IMR-90 (cell line): Measurements from ENCODE around the gene SLC8A1. TPM values are rescaled to one million over a fixed set of nuclear protein-coding genes. Genes with fewer than 3 reads are reported as not detected.

Experiments
- ATAC-seq: fragments of 200-7000 bp; cut with Tn5 transposase; 2 replicates; pipeline ENCODE4 v1.9.1; 2020; ENCODE audit warnings: low read depth, mild to moderate bottlenecking, moderate library complexity
- BruUV-seq: library from RNA; stranded (reverse); fragments of 400-500 nt; replicated peaks from 2 replicates; lab custom pipeline; 2021; lab: Mats Ljungman, UMichigan
- CTCF ChIA-PET: fragments of 300-600 bp; formaldehyde crosslinking; extraction: SDS; loops from one replicate; lab custom pipeline; 2021; ENCODE audit warnings: antibody characterized with exemption; lab: Yijun Ruan, JAX
- POLR2A ChIA-PET: fragments of 300-600 bp; sonication (Branson Sonifier 250); formaldehyde crosslinking; loops from one replicate; lab custom pipeline; 2022; ENCODE audit warnings: antibody characterized with exemption; ENCODE audit not compliant: unreplicated experiment; lab: Charles Lee
- DNase-seq: peaks from one replicate; pipeline ENCODE4 v3.0.0; 2013
- H2AFZ ChIP-seq: replicated peaks from 2 replicates; pipeline ENCODE3; 2013; ENCODE audit warnings: low read length, mild to moderate bottlenecking; ENCODE audit not compliant: poor library complexity
- H2AK5ac ChIP-seq: 2 replicates; pipeline ENCODE4 v1.6.1; 2013; ENCODE audit warnings: low read depth, low read length, inconsistent platforms
- H2AK9ac ChIP-seq: replicated peaks from 2 replicates; pipeline ENCODE3; 2013; ENCODE audit warnings: mild to moderate bottlenecking, low read depth, low read length, moderate library complexity; ENCODE audit not compliant: poor library complexity
- H2BK120ac ChIP-seq: 2 replicates; pipeline ENCODE4 v1.6.1; 2013; ENCODE audit warnings: low read depth, low read length, inconsistent platforms
- H2BK15ac ChIP-seq: 3 replicates; pipeline ENCODE4 v1.6.1; 2013; ENCODE audit warnings: low read depth, low read length, inconsistent platforms
- H2BK20ac ChIP-seq: 2 replicates; pipeline ENCODE4 v1.6.1; 2013; ENCODE audit warnings: low read depth, mild to moderate bottlenecking, inconsistent platforms, low read length, moderate library complexity
- H2BK5ac ChIP-seq: 2 replicates; pipeline ENCODE4 v1.6.1; 2013; ENCODE audit warnings: mild to moderate bottlenecking, low read depth, low read length, inconsistent platforms; ENCODE audit not compliant: poor library complexity, severe bottlenecking
- H3K14ac ChIP-seq: replicated peaks from 2 replicates; pipeline ENCODE4 v1.6.1; 2013; ENCODE audit warnings: low read depth, low read length, inconsistent platforms
- H3K18ac ChIP-seq: 2 replicates; pipeline ENCODE4 v1.6.1; 2013; ENCODE audit warnings: low read depth, low read length, control low read depth
- H3K23ac ChIP-seq: 2 replicates; pipeline ENCODE4 v1.6.1; 2013; ENCODE audit warnings: low read depth, low read length, inconsistent platforms
- H3K27ac ChIP-seq: 2 replicates; pipeline ENCODE4 v1.5.1; 2013; ENCODE audit warnings: mild to moderate bottlenecking, control low read depth, low read length; ENCODE audit not compliant: insufficient read depth
- H3K27me3 ChIP-seq: 2 replicates; pipeline ENCODE4 v1.6.1; 2013; ENCODE audit warnings: low read length; ENCODE audit not compliant: control insufficient read depth, insufficient read depth
- H3K36me3 ChIP-seq: 2 replicates; pipeline ENCODE4 v1.6.1; 2013; ENCODE audit warnings: low read length, mixed read lengths; ENCODE audit not compliant: control insufficient read depth, insufficient read depth
- H3K4ac ChIP-seq: 2 replicates; pipeline ENCODE4 v1.6.1; 2013; ENCODE audit warnings: low read depth, low read length, inconsistent platforms
- H3K4me1 ChIP-seq: 2 replicates; pipeline ENCODE4 v1.6.1; 2013; ENCODE audit warnings: low read length, mixed read lengths; ENCODE audit not compliant: control insufficient read depth, insufficient read depth
- H3K4me2 ChIP-seq: 2 replicates; pipeline ENCODE4 v1.6.1; 2013; ENCODE audit warnings: low read depth, mild to moderate bottlenecking, control low read depth, low read length, moderate library complexity
- H3K4me3 ChIP-seq: 2 replicates; pipeline ENCODE4 v1.5.1; 2013; ENCODE audit warnings: low read depth, mild to moderate bottlenecking, control low read depth, low read length, moderate library complexity; ENCODE audit not compliant: insufficient read depth
- H3K56ac ChIP-seq: 2 replicates; pipeline ENCODE4 v1.6.1; 2013; ENCODE audit warnings: low read length, inconsistent platforms; ENCODE audit not compliant: insufficient read depth; ENCODE audit errors: extremely low read depth
- H3K79me1 ChIP-seq, 2 experiments: 2 replicates each; pipeline ENCODE4 v1.6.1; 2013; ENCODE audit warnings: low read length in 2 of 2, inconsistent platforms in 1 of 2, low read depth in 1 of 2
- H3K9ac ChIP-seq: 2 replicates; pipeline ENCODE4 v1.6.1; 2013; ENCODE audit warnings: low read depth, low read length, control low read depth
- H3K9me1 ChIP-seq: 2 replicates; pipeline ENCODE4 v1.6.1; 2013; ENCODE audit warnings: low read length, inconsistent platforms; ENCODE audit not compliant: insufficient read depth
- H3K9me3 ChIP-seq: 2 replicates; pipeline ENCODE4 v1.6.1; 2013; ENCODE audit warnings: low read length; ENCODE audit not compliant: control insufficient read depth, insufficient read depth
- H4K20me1 ChIP-seq: 2 replicates; pipeline ENCODE4 v1.6.1; 2013; ENCODE audit warnings: low read length, inconsistent platforms; ENCODE audit not compliant: insufficient read depth
- H4K5ac ChIP-seq: 2 replicates; pipeline ENCODE4 v1.6.1; 2013; ENCODE audit warnings: mild to moderate bottlenecking, low read depth, low read length, control low read depth
- H4K8ac ChIP-seq, 2 experiments: 2 replicates each; pipeline ENCODE4 v1.6.1; 2013; ENCODE audit warnings: low read depth in 2 of 2, low read length in 2 of 2, control low read depth in 1 of 2, inconsistent platforms in 1 of 2
- H4K91ac ChIP-seq: 2 replicates; pipeline ENCODE4 v1.6.1; 2013; ENCODE audit warnings: low read depth, low read length, inconsistent platforms; ENCODE audit not compliant: insufficient read depth
- BHLHE40 ChIP-seq: fragments of 150-350 bp; IDR thresholded peaks from 2 replicates; pipeline ENCODE4 v1.6.1; 2016; ENCODE audit warnings: mild to moderate bottlenecking, low read depth, low read length
- CEBPB ChIP-seq: IDR thresholded peaks from 2 replicates; pipeline ENCODE4 v1.6.1; 2012; ENCODE audit warnings: low read depth, low read length, improper control_type of control experiment
- CHD1 ChIP-seq: IDR thresholded peaks from 2 replicates; pipeline ENCODE4 v1.6.1; 2012; ENCODE audit warnings: low read depth, low read length, improper control_type of control experiment
- MAFK ChIP-seq: IDR thresholded peaks from 2 replicates; pipeline ENCODE4 v1.6.1; 2012; ENCODE audit warnings: low read depth, low read length, improper control_type of control experiment
- MAZ ChIP-seq: IDR thresholded peaks from 2 replicates; pipeline ENCODE4 v1.6.1; 2012; ENCODE audit warnings: low read depth, mild to moderate bottlenecking, low read length, improper control_type of control experiment, moderate library complexity, borderline replicate concordance
- MXI1 ChIP-seq: IDR thresholded peaks from 2 replicates; pipeline ENCODE4 v1.6.1; 2012; ENCODE audit warnings: low read depth, mild to moderate bottlenecking, low read length, moderate library complexity, borderline replicate concordance
- NFE2L2 ChIP-seq: fragments of 150-350 bp; IDR thresholded peaks from 2 replicates; pipeline ENCODE4 v1.6.1; 2016; ENCODE audit warnings: low read depth, mild to moderate bottlenecking, low read length
- RAD21 ChIP-seq: IDR thresholded peaks from 2 replicates; pipeline ENCODE4 v1.6.1; 2012; ENCODE audit warnings: low read length, improper control_type of control experiment
- RCOR1 ChIP-seq: IDR thresholded peaks from 2 replicates; pipeline ENCODE4 v1.6.1; 2012; ENCODE audit warnings: mild to moderate bottlenecking, low read length, improper control_type of control experiment; ENCODE audit not compliant: insufficient replicate concordance
- RFX5 ChIP-seq: IDR thresholded peaks from 2 replicates; pipeline ENCODE4 v1.8.0; 2012; ENCODE audit warnings: low read depth, mild to moderate bottlenecking, low read length, moderate library complexity
- WGBS, 2 experiments: methylation state at CpG; one replicate each; pipeline versions ENCODE4 v1.1.5 to v1.1.7; 2013; ENCODE audit warnings: missing lambda C conversion rate in 2 of 2; ENCODE audit not compliant: insufficient read length in 1 of 2; ENCODE audit errors: extremely low coverage in 2 of 2; 5-methylcytosine and 5-hydroxymethylcytosine counted together
- dilution Hi-C: fragments of 300-500 bp; cut with HindIII; formaldehyde crosslinking; loops from one replicate; pipeline ENCODE4 v1.14.3; 2018; ENCODE audit warnings: low sequenced_read_pairs; ENCODE audit not compliant: unreplicated experiment
- in situ Hi-C: fragments of 300-500 bp; cut with MboI; formaldehyde crosslinking; loops from 3 replicates; pipeline ENCODE4 v1.14.3; 2019; ENCODE audit warnings: low sequenced_read_pairs, inconsistent platforms, mixed read lengths
- intact Hi-C: fragments of 100-400 bp; cut with micrococcal nuclease; formaldehyde crosslinking; loops from 2 replicates; pipeline ENCODE4 v1.10.0; 2022
- polyA plus RNA-seq, 3 experiments: library from polyadenylated mRNA; depleted of rRNA; stranded (reverse); fragments of >200 nt; gene quantifications; 2 replicates each; pipeline ENCODE4 v1.2.3, GENCODE V29; 2012; ENCODE audit warnings: low replicate concordance in 1 of 3
- total RNA-seq: library from RNA; depleted of rRNA; stranded (reverse); fragments of >200 nt; gene quantifications from 2 replicates; pipeline ENCODE4 v1.2.3, GENCODE V29; 2012
- TF ChIP-seq, protein P1 (sequence below): fragments of 150-350 bp; IDR thresholded peaks from 2 replicates; pipeline ENCODE4 v1.6.1; 2017; ENCODE audit warnings: mild to moderate bottlenecking, antibody characterized with exemption, low read length, low read depth
- TF ChIP-seq, protein P2 (sequence below): conservative IDR thresholded peaks from 2 replicates; pipeline ENCODE4 v1.5.1; 2012; ENCODE audit warnings: mild to moderate bottlenecking, low read depth, low read length, improper control_type of control experiment
- TF ChIP-seq, protein P3 (sequence below): fragments of 150-350 bp; IDR thresholded peaks from 2 replicates; pipeline ENCODE4 v1.6.1; 2016; ENCODE audit warnings: low read depth, mild to moderate bottlenecking, low read length, moderate library complexity, borderline replicate concordance

SLC8A1 gene
- total and polyA plus RNA-seq, 2 of the 4 experiments (the other 2 are of a cell fraction) = 7.7 to 57.0 TPM

DNA sequence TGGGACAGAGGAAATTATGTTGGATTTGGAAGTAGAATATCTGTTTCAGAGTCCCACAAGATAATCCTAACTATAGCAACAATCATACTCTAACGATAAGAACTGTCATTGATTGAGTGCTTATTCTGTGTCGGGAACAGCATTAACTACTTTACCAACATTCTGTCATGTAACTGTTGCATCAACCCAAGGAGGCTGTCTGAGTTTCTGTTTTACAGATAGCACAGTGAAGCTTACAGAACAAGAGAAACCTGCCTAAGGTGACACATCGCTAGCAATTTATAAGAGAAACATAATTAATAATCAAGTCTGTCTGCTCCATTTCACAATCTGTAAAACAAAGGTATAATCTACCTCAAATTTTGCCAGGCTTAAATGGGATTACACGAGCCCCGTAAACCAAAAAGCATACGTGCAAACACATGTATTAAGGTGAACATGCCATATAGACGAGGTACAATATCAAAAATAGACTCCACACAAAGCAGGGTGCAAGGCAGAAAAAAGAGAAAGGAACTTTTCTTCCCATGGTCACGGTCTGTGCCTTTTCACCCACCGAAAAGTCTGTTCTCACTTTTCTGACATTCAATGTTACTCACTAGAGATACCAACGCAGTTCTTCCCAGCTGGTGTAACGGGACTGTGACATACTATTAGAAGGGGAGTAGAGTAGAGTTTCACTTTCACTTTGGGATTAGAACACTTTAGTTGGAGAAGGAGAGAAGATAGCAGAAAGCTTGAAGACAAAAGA, 37.2 kb upstream of the SLC8A1 start:
- no CpG with 5 or more reads among the region's 11 CpGs for WGBS, 2 experiments
- TF ChIP-seq CEBPB = no peak
- TF ChIP-seq MAFK = no peak
- TF ChIP-seq, protein P1, sequence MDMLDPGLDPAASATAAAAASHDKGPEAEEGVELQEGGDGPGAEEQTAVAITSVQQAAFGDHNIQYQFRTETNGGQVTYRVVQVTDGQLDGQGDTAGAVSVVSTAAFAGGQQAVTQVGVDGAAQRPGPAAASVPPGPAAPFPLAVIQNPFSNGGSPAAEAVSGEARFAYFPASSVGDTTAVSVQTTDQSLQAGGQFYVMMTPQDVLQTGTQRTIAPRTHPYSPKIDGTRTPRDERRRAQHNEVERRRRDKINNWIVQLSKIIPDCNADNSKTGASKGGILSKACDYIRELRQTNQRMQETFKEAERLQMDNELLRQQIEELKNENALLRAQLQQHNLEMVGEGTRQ = no peak
- TF ChIP-seq MAZ = no peak
- TF ChIP-seq RCOR1 = no peak
- no peak for TF ChIP-seq NFE2L2
- TF ChIP-seq MXI1 = no peak
- no peak for TF ChIP-seq RAD21
- TF ChIP-seq, protein P2, sequence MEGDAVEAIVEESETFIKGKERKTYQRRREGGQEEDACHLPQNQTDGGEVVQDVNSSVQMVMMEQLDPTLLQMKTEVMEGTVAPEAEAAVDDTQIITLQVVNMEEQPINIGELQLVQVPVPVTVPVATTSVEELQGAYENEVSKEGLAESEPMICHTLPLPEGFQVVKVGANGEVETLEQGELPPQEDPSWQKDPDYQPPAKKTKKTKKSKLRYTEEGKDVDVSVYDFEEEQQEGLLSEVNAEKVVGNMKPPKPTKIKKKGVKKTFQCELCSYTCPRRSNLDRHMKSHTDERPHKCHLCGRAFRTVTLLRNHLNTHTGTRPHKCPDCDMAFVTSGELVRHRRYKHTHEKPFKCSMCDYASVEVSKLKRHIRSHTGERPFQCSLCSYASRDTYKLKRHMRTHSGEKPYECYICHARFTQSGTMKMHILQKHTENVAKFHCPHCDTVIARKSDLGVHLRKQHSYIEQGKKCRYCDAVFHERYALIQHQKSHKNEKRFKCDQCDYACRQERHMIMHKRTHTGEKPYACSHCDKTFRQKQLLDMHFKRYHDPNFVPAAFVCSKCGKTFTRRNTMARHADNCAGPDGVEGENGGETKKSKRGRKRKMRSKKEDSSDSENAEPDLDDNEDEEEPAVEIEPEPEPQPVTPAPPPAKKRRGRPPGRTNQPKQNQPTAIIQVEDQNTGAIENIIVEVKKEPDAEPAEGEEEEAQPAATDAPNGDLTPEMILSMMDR = no peak
- TF ChIP-seq, protein P3, sequence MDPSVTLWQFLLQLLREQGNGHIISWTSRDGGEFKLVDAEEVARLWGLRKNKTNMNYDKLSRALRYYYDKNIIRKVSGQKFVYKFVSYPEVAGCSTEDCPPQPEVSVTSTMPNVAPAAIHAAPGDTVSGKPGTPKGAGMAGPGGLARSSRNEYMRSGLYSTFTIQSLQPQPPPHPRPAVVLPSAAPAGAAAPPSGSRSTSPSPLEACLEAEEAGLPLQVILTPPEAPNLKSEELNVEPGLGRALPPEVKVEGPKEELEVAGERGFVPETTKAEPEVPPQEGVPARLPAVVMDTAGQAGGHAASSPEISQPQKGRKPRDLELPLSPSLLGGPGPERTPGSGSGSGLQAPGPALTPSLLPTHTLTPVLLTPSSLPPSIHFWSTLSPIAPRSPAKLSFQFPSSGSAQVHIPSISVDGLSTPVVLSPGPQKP = no peak
- TF ChIP-seq CHD1 = no peak
- TF ChIP-seq BHLHE40 = no peak
- no peak for TF ChIP-seq RFX5

More for the DNA sequence above, 37.2 kb upstream of the SLC8A1 start:
- no peaks in the 10 kb centered on the region for H3K79me1 ChIP-seq
- no peak overlapping the region for H2AK5ac ChIP-seq
- peak overlapping the region; percentile 76; the same call in 1 of the 2 replicates for H3K27ac ChIP-seq
- H2AK9ac ChIP-seq = no peak overlapping the region
- peak overlapping the region; percentile 73 to 83 for H4K8ac ChIP-seq
- H2BK15ac ChIP-seq = peak overlapping the region; percentile 95; the same call in 2 of the 3 replicates
- peaks cover 2% of the 10 kb centered on the region; the same call in 1 of the 2 replicates for H3K4me1 ChIP-seq
- intact Hi-C loops = loop anchor here (1.0 kb wide), 1 partner anchor 271 kb away; no protein-coding TSS in a partner anchor
- peak overlapping the region; percentile 74 for H4K91ac ChIP-seq
- ChIA-PET POLR2A (interaction anchor here (0.6 kb wide), 1 partner anchor 1133 kb away, joined by 3 read pairs; no protein-coding TSS in a partner anchor), CTCF (interaction anchor here (1.3 to 1.6 kb wide), 2 partner anchors 11 to 14 kb away, joined by 3 to 5 read pairs; no protein-coding TSS in a partner anchor)
- no peaks in the 10 kb centered on the region for H3K9me3 ChIP-seq
- peak overlapping the region; percentile 39 for H2BK5ac ChIP-seq
- H4K5ac ChIP-seq = peak overlapping the region; percentile 99
- H2BK20ac ChIP-seq = peak overlapping the region; percentile 77
- H2BK120ac ChIP-seq = peak overlapping the region; percentile 91
- peak overlapping the region; percentile 79 for H3K56ac ChIP-seq
- peak overlapping the region; percentile 99 for H3K18ac ChIP-seq
- peak overlapping the region; percentile 97 for H3K9ac ChIP-seq
- no peaks in the 10 kb centered on the region for H3K36me3 ChIP-seq
- H3K23ac ChIP-seq = peak overlapping the region; percentile 86; the same call in 1 of the 2 replicates
- H3K4ac ChIP-seq = peak overlapping the region; percentile 82
- dilution Hi-C loops = no loop called here
- peak overlapping the region; percentile 99 for H3K4me2 ChIP-seq
- ATAC-seq (peak; percentile 80), DNase-seq (peak; percentile 57)
- peak overlapping the region; percentile 92 for H3K14ac ChIP-seq
- peak overlapping the region; percentile 52; the same call in 1 of the 2 replicates for H3K4me3 ChIP-seq
- H4K20me1 ChIP-seq = no peaks in the 10 kb centered on the region
- H3K9me1 ChIP-seq = no peaks in the 10 kb centered on the region
- in situ Hi-C loops = loop anchor here (25.0 kb wide), 1 partner anchor 273 kb away; no protein-coding TSS in a partner anchor
- BruUV-seq = no TSS peak
- H3K27me3 ChIP-seq = no peaks in the 10 kb centered on the region
- H2AFZ ChIP-seq = peak overlapping the region; percentile 83
